Neural cell (in vitro differentiated cells): ENCODE results near the gene FEM1B. TPM values are rescaled to one million over a fixed set of nuclear protein-coding genes. Genes with fewer than 3 reads are reported as not detected.

Experiments
- H2AFZ ChIP-seq: fragments of 200-600, 300-800 bp; sonication (generic), shearing (Covaris generic); 2 replicates; pipeline ENCODE4 v1.6.0; 2014; ENCODE audit warnings: low read depth, mild to moderate bottlenecking, antibody characterized with exemption, low read length, moderate library complexity
- H3F3A ChIP-seq: fragments of 200-600 bp; shearing (Covaris generic); 2 replicates; pipeline ENCODE4 v1.6.1; 2016; ENCODE audit warnings: mild to moderate bottlenecking, moderate library complexity, mixed read lengths, antibody characterized with exemption, low read length; ENCODE audit not compliant: insufficient read depth, poor library complexity, severe bottlenecking
- H3K27ac ChIP-seq: fragments of 200-600, 300-800 bp; sonication (generic), shearing (Covaris generic); 2 replicates; pipeline ENCODE4 v1.5.1; 2014; ENCODE audit warnings: mild to moderate bottlenecking, low read length, moderate library complexity
- H3K27me3 ChIP-seq: fragments of 300-800, 200-600 bp; sonication (generic), shearing (Covaris generic); 2 replicates; pipeline ENCODE4 v1.6.0; 2014; ENCODE audit warnings: mild to moderate bottlenecking, low read depth, low read length, moderate library complexity; ENCODE audit not compliant: insufficient read depth
- H3K36me3 ChIP-seq: fragments of 300-800, 200-600 bp; sonication (generic), shearing (Covaris generic); 2 replicates; pipeline ENCODE4 v1.5.1; 2014; ENCODE audit warnings: mild to moderate bottlenecking, antibody characterized with exemption, low read length, moderate library complexity; ENCODE audit not compliant: insufficient read depth
- H3K4me2 ChIP-seq: fragments of 300-800, 200-600 bp; sonication (generic), shearing (Covaris generic); 2 replicates; pipeline ENCODE4 v1.6.0; 2014; ENCODE audit warnings: mild to moderate bottlenecking, low read length
- H3K4me3 ChIP-seq: fragments of 300-800, 200-600 bp; sonication (generic), shearing (Covaris generic); 2 replicates; pipeline ENCODE4 v1.5.1; 2014; ENCODE audit warnings: mild to moderate bottlenecking, low read length, moderate library complexity
- H3K79me2 ChIP-seq: fragments of 200-600 bp; shearing (Covaris generic); replicated peaks from 2 replicates; pipeline ENCODE4 v1.6.0; 2014; ENCODE audit warnings: mild to moderate bottlenecking, low read length, moderate library complexity; ENCODE audit not compliant: insufficient read depth
- H3K9ac ChIP-seq: fragments of 300-800, 200-600 bp; sonication (generic), shearing (Covaris generic); 2 replicates; pipeline ENCODE4 v1.6.1; 2016; ENCODE audit warnings: mild to moderate bottlenecking, low read length, mixed read lengths
- H3K9me2 ChIP-seq: fragments of 200-600 bp; shearing (Covaris generic); 2 replicates; pipeline ENCODE4 v1.6.1; 2016; ENCODE audit warnings: mild to moderate bottlenecking, low read length, mixed read lengths; ENCODE audit not compliant: insufficient read depth
- H3K9me3 ChIP-seq: fragments of 200-600, 300-800 bp; sonication (generic), shearing (Covaris generic); 2 replicates; pipeline ENCODE4 v1.6.1; 2016; ENCODE audit warnings: mild to moderate bottlenecking, mixed run types, low read length, moderate library complexity, mixed read lengths
- H4K20me1 ChIP-seq: fragments of 200-600 bp; shearing (Covaris generic); 2 replicates; pipeline ENCODE4 v1.6.1; 2016; ENCODE audit warnings: mild to moderate bottlenecking, mixed run types; ENCODE audit not compliant: insufficient read depth
- CTCF ChIP-seq: fragments of 450-650 bp; IDR thresholded peaks from 2 replicates; pipeline ENCODE4 v1.5.1; 2014; ENCODE audit warnings: antibody characterized with exemption, mild to moderate bottlenecking, moderate library complexity; ENCODE audit not compliant: poor library complexity, severe bottlenecking
- EP300 ChIP-seq: fragments of 450-650 bp; conservative IDR thresholded peaks from 2 replicates; pipeline ENCODE4 v1.6.1; 2014; ENCODE audit warnings: antibody characterized with exemption, mild to moderate bottlenecking, moderate library complexity; ENCODE audit not compliant: poor library complexity, severe bottlenecking
- EZH2 ChIP-seq: fragments of 200-600, 300-800 bp; shearing (Covaris generic), sonication (generic); IDR thresholded peaks from 2 replicates; pipeline ENCODE4 v1.6.1; 2014; ENCODE audit warnings: antibody characterized with exemption, low read length, borderline replicate concordance, mild to moderate bottlenecking; ENCODE audit not compliant: insufficient read depth, poor library complexity, severe bottlenecking
- MXI1 ChIP-seq: fragments of 450-650 bp; conservative IDR thresholded peaks from 2 replicates; pipeline ENCODE4 v1.6.1; 2014; ENCODE audit warnings: antibody characterized with exemption, mild to moderate bottlenecking; ENCODE audit not compliant: poor library complexity, severe bottlenecking
- POLR2AphosphoS5 ChIP-seq: IDR thresholded peaks from 2 replicates; pipeline ENCODE4 v1.6.1; 2012
- RAD21 ChIP-seq: fragments of 450-650 bp; conservative IDR thresholded peaks from 2 replicates; pipeline ENCODE4 v1.6.1; 2014; ENCODE audit warnings: antibody characterized with exemption, mild to moderate bottlenecking, moderate library complexity
- SMC3 ChIP-seq: fragments of 450-650 bp; conservative IDR thresholded peaks from 2 replicates; pipeline ENCODE4 v1.6.1; 2014; ENCODE audit warnings: antibody characterized with exemption, mild to moderate bottlenecking, moderate library complexity; ENCODE audit not compliant: poor library complexity
- TAF1 ChIP-seq: IDR thresholded peaks from 2 replicates; pipeline ENCODE4 v1.6.1; 2012; ENCODE audit warnings: low read depth
- polyA plus RNA-seq: library from polyadenylated mRNA; depleted of rRNA; stranded (reverse); fragments of >200 nt; gene quantifications from 2 replicates; pipeline ENCODE4 v1.2.3, GENCODE V29; 2014
- TF ChIP-seq, protein P1 (sequence below): IDR thresholded peaks from 2 replicates; pipeline ENCODE4 v1.6.1; 2012; ENCODE audit warnings: borderline replicate concordance

FEM1B gene
- polyA plus RNA-seq, 1 donor from 2014 or later = 58.0 TPM

GRCh38 chr15:68286256-68286655 is 8.7 kb downstream of the FEM1B start:
- Histone ChIP-seq H3K4me3 (no peak overlapping the region), H2AFZ (no peak overlapping the region), H3K27me3 (no peaks in the 10 kb centered on the region), H3F3A (no peaks in the 10 kb centered on the region), H3K4me2 (no peak overlapping the region), H3K9me2 (no peaks in the 10 kb centered on the region), H3K9me3 (no peaks in the 10 kb centered on the region), H3K9ac (no peak overlapping the region), H3K79me2 (peaks cover 79% of the 10 kb centered on the region), H4K20me1 (no peaks in the 10 kb centered on the region), H3K36me3 (peaks cover 29% of the 10 kb centered on the region), H3K27ac (no peak overlapping the region)
- TF ChIP-seq RAD21 = no peak
- TF ChIP-seq CTCF = no peak
- TF ChIP-seq MXI1 = no peak
- TF ChIP-seq POLR2AphosphoS5 = no peak
- TF ChIP-seq, protein P1, sequence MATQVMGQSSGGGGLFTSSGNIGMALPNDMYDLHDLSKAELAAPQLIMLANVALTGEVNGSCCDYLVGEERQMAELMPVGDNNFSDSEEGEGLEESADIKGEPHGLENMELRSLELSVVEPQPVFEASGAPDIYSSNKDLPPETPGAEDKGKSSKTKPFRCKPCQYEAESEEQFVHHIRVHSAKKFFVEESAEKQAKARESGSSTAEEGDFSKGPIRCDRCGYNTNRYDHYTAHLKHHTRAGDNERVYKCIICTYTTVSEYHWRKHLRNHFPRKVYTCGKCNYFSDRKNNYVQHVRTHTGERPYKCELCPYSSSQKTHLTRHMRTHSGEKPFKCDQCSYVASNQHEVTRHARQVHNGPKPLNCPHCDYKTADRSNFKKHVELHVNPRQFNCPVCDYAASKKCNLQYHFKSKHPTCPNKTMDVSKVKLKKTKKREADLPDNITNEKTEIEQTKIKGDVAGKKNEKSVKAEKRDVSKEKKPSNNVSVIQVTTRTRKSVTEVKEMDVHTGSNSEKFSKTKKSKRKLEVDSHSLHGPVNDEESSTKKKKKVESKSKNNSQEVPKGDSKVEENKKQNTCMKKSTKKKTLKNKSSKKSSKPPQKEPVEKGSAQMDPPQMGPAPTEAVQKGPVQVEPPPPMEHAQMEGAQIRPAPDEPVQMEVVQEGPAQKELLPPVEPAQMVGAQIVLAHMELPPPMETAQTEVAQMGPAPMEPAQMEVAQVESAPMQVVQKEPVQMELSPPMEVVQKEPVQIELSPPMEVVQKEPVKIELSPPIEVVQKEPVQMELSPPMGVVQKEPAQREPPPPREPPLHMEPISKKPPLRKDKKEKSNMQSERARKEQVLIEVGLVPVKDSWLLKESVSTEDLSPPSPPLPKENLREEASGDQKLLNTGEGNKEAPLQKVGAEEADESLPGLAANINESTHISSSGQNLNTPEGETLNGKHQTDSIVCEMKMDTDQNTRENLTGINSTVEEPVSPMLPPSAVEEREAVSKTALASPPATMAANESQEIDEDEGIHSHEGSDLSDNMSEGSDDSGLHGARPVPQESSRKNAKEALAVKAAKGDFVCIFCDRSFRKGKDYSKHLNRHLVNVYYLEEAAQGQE = no peak
- TF ChIP-seq TAF1 = no peak
- TF ChIP-seq EZH2 = no peak
- no peak for TF ChIP-seq SMC3
- TF ChIP-seq EP300 = no peak

DNA sequence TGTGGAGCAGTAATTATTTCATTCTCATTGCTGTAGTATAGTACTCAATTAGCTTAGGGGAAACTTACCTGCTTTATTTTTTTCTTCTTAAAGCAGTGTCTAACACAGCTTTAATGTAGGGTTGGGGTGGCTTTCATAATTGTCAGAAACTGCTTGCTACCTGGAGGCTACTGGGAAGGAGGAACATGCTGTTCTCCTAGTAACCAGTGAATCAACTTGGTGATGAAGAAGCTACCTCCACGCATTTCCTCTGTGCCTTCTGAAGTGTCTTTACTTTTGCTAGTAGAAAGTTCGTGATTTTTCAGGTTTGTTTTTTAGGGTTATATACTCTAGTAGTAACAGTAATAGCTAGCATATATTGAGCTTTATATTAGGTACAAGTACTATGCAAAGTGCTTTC is 11.5 kb downstream of the FEM1B start:
- Histone ChIP-seq H3K79me2 (peaks cover 74% of the 10 kb centered on the region), H3K9me3 (no peaks in the 10 kb centered on the region), H3K27ac (no peak overlapping the region), H3K36me3 (peaks cover 29% of the 10 kb centered on the region), H3F3A (no peaks in the 10 kb centered on the region), H3K9ac (no peak overlapping the region), H3K4me3 (no peak overlapping the region), H2AFZ (no peak overlapping the region), H3K27me3 (no peaks in the 10 kb centered on the region), H3K4me2 (no peak overlapping the region), H4K20me1 (no peaks in the 10 kb centered on the region), H3K9me2 (no peaks in the 10 kb centered on the region)
- TF ChIP-seq, protein P1 = no peak
- TF ChIP-seq MXI1 (no peak), CTCF (no peak), POLR2AphosphoS5 (no peak), EP300 (no peak), TAF1 (no peak), EZH2 (no peak), SMC3 (no peak), RAD21 (no peak)
